ENCODE results near the gene TTC34.
"Not testable (repeated sequence)": the region's sequence is repeated elsewhere in the genome, so short reads cannot be mapped to it uniquely, and the experiment has no call there.

Gene TTC34

GRCh38 chr1:2657909-2658308 lies 143.6 kb downstream of the TTC34 start:
- H3K4me3 ChIP-seq (ENCODE audit: low read length); DNase-seq (ENCODE audit: low read depth, low spot score); H3K27me3 ChIP-seq (ENCODE audit: control insufficient read depth, insufficient read depth, low read length); H3K36me3 ChIP-seq (ENCODE audit: control insufficient read depth, insufficient read depth, low read length); H3K27ac ChIP-seq (ENCODE audit: low read length); H3K4me1 ChIP-seq (ENCODE audit: control insufficient read depth, insufficient read depth, low read length): not testable (repeated sequence)
- no CpG with 5 or more reads among the region's 10 CpGs for WGBS (ENCODE audit: insufficient coverage, insufficient read length)
- peaks cover 24% of the 10 kb centered on the region for H3K9me3 ChIP-seq (ENCODE audit: control insufficient read depth, insufficient read depth, low read length)

GRCh38 chr1:2657124-2657523 lies 144.4 kb downstream of the TTC34 start:
- not testable (repeated sequence) for H3K27me3 ChIP-seq (ENCODE audit: control insufficient read depth, insufficient read depth, low read length); H3K4me3 ChIP-seq (ENCODE audit: low read length); H3K36me3 ChIP-seq (ENCODE audit: control insufficient read depth, insufficient read depth, low read length); DNase-seq (ENCODE audit: low read depth, low spot score); H3K27ac ChIP-seq (ENCODE audit: low read length); H3K4me1 ChIP-seq (ENCODE audit: control insufficient read depth, insufficient read depth, low read length)
- WGBS (ENCODE audit: insufficient coverage, insufficient read length) = no CpG with 5 or more reads among the region's 12 CpGs
- H3K9me3 ChIP-seq (ENCODE audit: control insufficient read depth, insufficient read depth, low read length) = peaks cover 28% of the 10 kb centered on the region

GRCh38 chr1:2655598-2656434 lies 145.7 kb downstream of the TTC34 start:
- no CpG with 5 or more reads among the region's 16 CpGs for WGBS (ENCODE audit: insufficient coverage, insufficient read length)
- H3K4me3 ChIP-seq (ENCODE audit: low read length); H3K4me1 ChIP-seq (ENCODE audit: control insufficient read depth, insufficient read depth, low read length); H3K36me3 ChIP-seq (ENCODE audit: control insufficient read depth, insufficient read depth, low read length); H3K27ac ChIP-seq (ENCODE audit: low read length); DNase-seq (ENCODE audit: low read depth, low spot score); H3K27me3 ChIP-seq (ENCODE audit: control insufficient read depth, insufficient read depth, low read length): not testable (repeated sequence)
- H3K9me3 ChIP-seq (ENCODE audit: control insufficient read depth, insufficient read depth, low read length) = peaks cover 32% of the 10 kb centered on the region

- H3K4me1 ChIP-seq (ENCODE audit: control insufficient read depth, insufficient read depth, low read length); H3K36me3 ChIP-seq (ENCODE audit: control insufficient read depth, insufficient read depth, low read length); DNase-seq (ENCODE audit: low read depth, low spot score); H3K27me3 ChIP-seq (ENCODE audit: control insufficient read depth, insufficient read depth, low read length); H3K27ac ChIP-seq (ENCODE audit: low read length); H3K4me3 ChIP-seq (ENCODE audit: low read length): not testable (repeated sequence)
- WGBS (ENCODE audit: insufficient coverage, insufficient read length) = no CpG with 5 or more reads among the region's 14 CpGs
- H3K9me3 ChIP-seq (ENCODE audit: control insufficient read depth, insufficient read depth, low read length) = peaks cover 31% of the 10 kb centered on the region
Observed at GRCh38 chr1:2654443-2654948, 147.0 kb downstream of the TTC34 start.

GRCh38 chr1:2653741-2654442 lies 147.6 kb downstream of the TTC34 start:
- WGBS (ENCODE audit: insufficient coverage, insufficient read length) = no CpG with 5 or more reads among the region's 14 CpGs
- not testable (repeated sequence) for H3K36me3 ChIP-seq (ENCODE audit: control insufficient read depth, insufficient read depth, low read length); DNase-seq (ENCODE audit: low read depth, low spot score); H3K4me1 ChIP-seq (ENCODE audit: control insufficient read depth, insufficient read depth, low read length); H3K27ac ChIP-seq (ENCODE audit: low read length); H3K27me3 ChIP-seq (ENCODE audit: control insufficient read depth, insufficient read depth, low read length); H3K4me3 ChIP-seq (ENCODE audit: low read length)
- peaks cover 35% of the 10 kb centered on the region for H3K9me3 ChIP-seq (ENCODE audit: control insufficient read depth, insufficient read depth, low read length)

GRCh38 chr1:2652926-2653571 lies 148.4 kb downstream of the TTC34 start:
- H3K9me3 ChIP-seq (ENCODE audit: control insufficient read depth, insufficient read depth, low read length) = peaks cover 37% of the 10 kb centered on the region
- not testable (repeated sequence) for H3K4me3 ChIP-seq (ENCODE audit: low read length); DNase-seq (ENCODE audit: low read depth, low spot score); H3K4me1 ChIP-seq (ENCODE audit: control insufficient read depth, insufficient read depth, low read length); H3K27ac ChIP-seq (ENCODE audit: low read length); H3K27me3 ChIP-seq (ENCODE audit: control insufficient read depth, insufficient read depth, low read length); H3K36me3 ChIP-seq (ENCODE audit: control insufficient read depth, insufficient read depth, low read length)
- no CpG with 5 or more reads among the region's 12 CpGs for WGBS (ENCODE audit: insufficient coverage, insufficient read length)

GRCh38 chr1:2652152-2652925 lies 149.2 kb downstream of the TTC34 start:
- H3K36me3 ChIP-seq (ENCODE audit: control insufficient read depth, insufficient read depth, low read length); DNase-seq (ENCODE audit: low read depth, low spot score); H3K4me3 ChIP-seq (ENCODE audit: low read length); H3K27ac ChIP-seq (ENCODE audit: low read length); H3K27me3 ChIP-seq (ENCODE audit: control insufficient read depth, insufficient read depth, low read length); H3K4me1 ChIP-seq (ENCODE audit: control insufficient read depth, insufficient read depth, low read length): not testable (repeated sequence)
- H3K9me3 ChIP-seq (ENCODE audit: control insufficient read depth, insufficient read depth, low read length) = peaks cover 37% of the 10 kb centered on the region
- no CpG with 5 or more reads among the region's 16 CpGs for WGBS (ENCODE audit: insufficient coverage, insufficient read length)

- Histone ChIP-seq H3K36me3 (ENCODE audit: control insufficient read depth, insufficient read depth, low read length) (no peaks in the 10 kb centered on the region; the same call in 1 of the 2 replicates), H3K27ac (ENCODE audit: low read length) (no peak overlapping the region), H3K27me3 (ENCODE audit: control insufficient read depth, insufficient read depth, low read length) (no peaks in the 10 kb centered on the region), H3K4me1 (ENCODE audit: control insufficient read depth, insufficient read depth, low read length) (no peaks in the 10 kb centered on the region), H3K9me3 (ENCODE audit: control insufficient read depth, insufficient read depth, low read length) (peaks cover 34% of the 10 kb centered on the region), H3K4me3 (ENCODE audit: low read length) (no peak overlapping the region)
- WGBS (ENCODE audit: insufficient coverage, insufficient read length) = no CpG with 5 or more reads among the region's 10 CpGs
- DNase-seq (ENCODE audit: low read depth, low spot score) = no peak
Observed at GRCh38 chr1:2650967-2651645, 150.4 kb downstream of the TTC34 start.

GRCh38 chr1:2646837-2647236 lies 154.7 kb downstream of the TTC34 start:
- Histone ChIP-seq H3K4me1 (ENCODE audit: control insufficient read depth, insufficient read depth, low read length) (no peaks in the 10 kb centered on the region), H3K36me3 (ENCODE audit: control insufficient read depth, insufficient read depth, low read length) (no peaks in the 10 kb centered on the region; the same call in 1 of the 2 replicates), H3K4me3 (ENCODE audit: low read length) (no peak overlapping the region), H3K9me3 (ENCODE audit: control insufficient read depth, insufficient read depth, low read length) (peaks cover 28% of the 10 kb centered on the region), H3K27ac (ENCODE audit: low read length) (no peak overlapping the region), H3K27me3 (ENCODE audit: control insufficient read depth, insufficient read depth, low read length) (no peaks in the 10 kb centered on the region)
- DNase-seq (ENCODE audit: low read depth, low spot score) = no peak
- WGBS (ENCODE audit: insufficient coverage, insufficient read length) = no CpG with 5 or more reads among the region's 5 CpGs
